Loucy (cell line): ENCODE measurements around the gene VGF.
"Not testable (repeated sequence)": the region's sequence is repeated elsewhere in the genome, so short reads cannot be mapped to it uniquely, and the experiment has no call there.

Experiments
- CTCF ChIP-seq: fragments of 200-600 bp; sonication (generic); conservative IDR thresholded peaks from 2 replicates; pipeline ENCODE4 v1.5.1; 2014; ENCODE audit warnings: mild to moderate bottlenecking, antibody characterized with exemption, low read length
- EZH2phosphoT487 ChIP-seq: fragments of 200-600 bp; IDR thresholded peaks from 2 replicates; pipeline ENCODE4 v1.6.1; 2018; ENCODE audit warnings: antibody characterized with exemption, mild to moderate bottlenecking, moderate library complexity, borderline replicate concordance

GRCh38 chr7:101121631-101121990 lies 43.8 kb downstream of the VGF start:
- TF ChIP-seq CTCF, EZH2phosphoT487: not testable (repeated sequence)
